Coronary artery (tissue), 2 donors: ENCODE measurements around the gene ERLIN1.

Source experiments
- DNase-seq: peaks from one replicate; pipeline ENCODE4 v3.0.0-alpha.2; 2017; ENCODE audit warnings: low spot score
- H3K27ac ChIP-seq, 2 donors: fragments of 200-600 bp; sonication (generic); one replicate each; pipeline ENCODE4 v1.5.1; 2016 to 2019
- H3K4me3 ChIP-seq: fragments of 200-600 bp; sonication (generic); 2 replicates; pipeline ENCODE4 v1.5.1; 2016; ENCODE audit warnings: mild to moderate bottlenecking, moderate library complexity
- CTCF ChIP-seq: fragments of 200-600 bp; sonication (generic); IDR thresholded peaks from one replicate; pipeline ENCODE4 v1.5.1; 2019; ENCODE audit warnings: antibody characterized with exemption

Gene ERLIN1

GRCh38 chr10:100138921-100139496 lies 46.8 kb downstream of the ERLIN1 start:
- no peak for DNase-seq
- TF ChIP-seq CTCF, result no peak
- H3K4me3 ChIP-seq, result no peak overlapping the region
- H3K27ac ChIP-seq, result no peak overlapping the region

- no peak overlapping the region for H3K27ac ChIP-seq
- no peak for DNase-seq
- TF ChIP-seq CTCF, result no peak
Observed at GRCh38 chr10:100135486-100135885, 50.3 kb downstream of the ERLIN1 start.

GRCh38 chr10:100133801-100134200 lies 52.0 kb downstream of the ERLIN1 start:
- TF ChIP-seq CTCF, result no peak
- DNase-seq, result no peak
- no peak overlapping the region for H3K4me3 ChIP-seq
- H3K27ac ChIP-seq, result no peak overlapping the region

More at GRCh38 chr10:100135486-100135885, 50.3 kb downstream of the ERLIN1 start:
- H3K4me3 ChIP-seq, result no peak overlapping the region

GRCh38 chr10:100132427-100132826 lies 53.4 kb downstream of the ERLIN1 start:
- H3K4me3 ChIP-seq, result no peak overlapping the region
- no peak for TF ChIP-seq CTCF
- DNase-seq, result no peak
- no peak overlapping the region for H3K27ac ChIP-seq

- no peak for TF ChIP-seq CTCF
- DNase-seq, result no peak
Observed at GRCh38 chr10:100131571-100131970, 54.3 kb downstream of the ERLIN1 start.

GRCh38 chr10:100130831-100131230 lies 55.0 kb downstream of the ERLIN1 start:
- Histone ChIP-seq H3K4me3 (no peak overlapping the region), H3K27ac (no peak overlapping the region)
- TF ChIP-seq CTCF, result no peak
- DNase-seq, result no peak

More at GRCh38 chr10:100131571-100131970, 54.3 kb downstream of the ERLIN1 start:
- no peak overlapping the region for H3K27ac ChIP-seq
- no peak overlapping the region for H3K4me3 ChIP-seq

GRCh38 chr10:100129424-100129823 lies 56.4 kb downstream of the ERLIN1 start:
- H3K27ac ChIP-seq, result no peak overlapping the region
- no peak for TF ChIP-seq CTCF
- no peak for DNase-seq
- no peak overlapping the region for H3K4me3 ChIP-seq
